GM12878 (cell line): Measurements from ENCODE around the gene MANF. TPM values are rescaled to one million over a fixed set of nuclear protein-coding genes. Genes with fewer than 3 reads are reported as not detected.

ENCODE experiments used
- ATF7 ChIP-seq: fragments of 450-650 bp; IDR thresholded peaks from 2 replicates; pipeline ENCODE4 v1.6.1; 2016; ENCODE audit warnings: low read depth, mild to moderate bottlenecking
- BCL11A ChIP-seq: IDR thresholded peaks from 2 replicates; pipeline ENCODE4 v1.6.1; 2011; ENCODE audit warnings: low read depth, low read length
- E2F8 ChIP-seq: fragments of 450-650 bp; IDR thresholded peaks from 2 replicates; pipeline ENCODE4 v1.6.1; 2018; ENCODE audit warnings: mild to moderate bottlenecking, low read depth, moderate library complexity; ENCODE audit not compliant: partially characterized antibody
- EZH2 ChIP-seq: IDR thresholded peaks from 2 replicates; pipeline ENCODE4 v1.6.1; 2012; ENCODE audit warnings: low read depth, mild to moderate bottlenecking, control low read depth, inconsistent platforms, low read length, borderline replicate concordance; ENCODE audit not compliant: control insufficient read depth
- HDAC6 ChIP-seq: fragments of 200-600 bp; sonication (generic); IDR thresholded peaks from one replicate; pipeline ENCODE4 v1.8.0; 2017; ENCODE audit warnings: antibody characterized with exemption; ENCODE audit not compliant: unreplicated experiment
- HDGF ChIP-seq: fragments of 450-650 bp; IDR thresholded peaks from 2 replicates; pipeline ENCODE4 v1.6.1; 2016; ENCODE audit warnings: antibody characterized with exemption
- HSF1 ChIP-seq: fragments of 150-350 bp; IDR thresholded peaks from 2 replicates; pipeline ENCODE4 v1.6.1; 2014; ENCODE audit warnings: mild to moderate bottlenecking, low read depth, low read length
- IKZF1 ChIP-seq: fragments of 450-650 bp; conservative IDR thresholded peaks from 2 replicates; pipeline ENCODE4 v1.6.1; 2017; ENCODE audit warnings: antibody characterized with exemption, mild to moderate bottlenecking
- JUNB ChIP-seq: IDR thresholded peaks from 2 replicates; pipeline ENCODE4 v1.6.1; 2016; ENCODE audit warnings: antibody characterized with exemption, mild to moderate bottlenecking
- JUND ChIP-seq: IDR thresholded peaks from 2 replicates; pipeline ENCODE4 v1.6.1; 2012; ENCODE audit warnings: low read depth, mild to moderate bottlenecking, low read length, improper control_type of control experiment, moderate library complexity
- KLF5 ChIP-seq: fragments of 450-650 bp; IDR thresholded peaks from 2 replicates; pipeline ENCODE4 v1.6.1; 2014; ENCODE audit warnings: mild to moderate bottlenecking; ENCODE audit not compliant: partially characterized antibody
- MYC ChIP-seq: IDR thresholded peaks from 2 replicates; pipeline ENCODE4 v1.6.1; 2011; ENCODE audit warnings: mild to moderate bottlenecking, low read length, moderate library complexity, inconsistent platforms; ENCODE audit not compliant: insufficient read depth, insufficient replicate concordance, insufficient read length, severe bottlenecking
- NBN ChIP-seq: fragments of 450-650 bp; IDR thresholded peaks from 2 replicates; pipeline ENCODE4 v1.6.1; 2016
- RAD21 ChIP-seq: IDR thresholded peaks from 2 replicates; pipeline ENCODE4 v1.6.1; 2011; ENCODE audit warnings: mild to moderate bottlenecking, low read depth, low read length, moderate library complexity; ENCODE audit not compliant: insufficient read depth
- SIX5 ChIP-seq: IDR thresholded peaks from 2 replicates; pipeline ENCODE4 v1.6.1; 2011; ENCODE audit warnings: mild to moderate bottlenecking, low read depth, low read length, moderate library complexity; ENCODE audit not compliant: severe bottlenecking
- TAF1 ChIP-seq: IDR thresholded peaks from 2 replicates; pipeline ENCODE4 v1.6.1; 2011; ENCODE audit warnings: mild to moderate bottlenecking, low read depth, low read length, borderline replicate concordance
- USF1 ChIP-seq: IDR thresholded peaks from 2 replicates; pipeline ENCODE4 v1.6.1; 2011; ENCODE audit warnings: borderline replicate concordance, low read depth, mild to moderate bottlenecking, moderate library complexity, mixed read lengths, low read length; ENCODE audit not compliant: insufficient read depth; ENCODE audit errors: extremely low read length
- ZNF592 ChIP-seq: fragments of 450-650 bp; IDR thresholded peaks from 2 replicates; pipeline ENCODE4 v1.6.1; 2017; ENCODE audit warnings: mild to moderate bottlenecking, moderate library complexity
- ZSCAN29 ChIP-seq: fragments of 450-650 bp; IDR thresholded peaks from 2 replicates; pipeline ENCODE4 v1.6.1; 2017; ENCODE audit warnings: mild to moderate bottlenecking, moderate library complexity
- ZZZ3 ChIP-seq: IDR thresholded peaks from 2 replicates; pipeline ENCODE4 v1.6.1; 2011; ENCODE audit warnings: low read depth; ENCODE audit not compliant: control insufficient read depth, insufficient read length
- polyA plus RNA-seq, 11 experiments: library from polyadenylated mRNA; depleted of rRNA in 4 of 11; unstranded in 6 of 11; stranded (reverse) in 5 of 11; fragments of >200 nt; fragmentation: Nextera tagmentation in 4 of 11; fragmentation: Illumina TruSeq in 1 of 11; extraction: Ambion mirVana in 4 of 11; extraction: Trizol in 1 of 11; gene quantifications; 1 replicate in 1 of 11; 2 replicates in 10 of 11; pipeline versions ENCODE4 v1.2.1 to v1.2.3, GENCODE V29; 2011 to 2016; ENCODE audit warnings: inconsistent platforms in 2 of 11, missing spikeins in 2 of 11, low read depth in 1 of 11
- total RNA-seq, 4 experiments: library from RNA; depleted of rRNA in 3 of 4; stranded (reverse); fragments of >200 nt in 3 of 4; fragmentation: Illumina TruSeq in 1 of 4; extraction: Trizol in 1 of 4; gene quantifications; 2 replicates each; pipeline versions ENCODE4 v1.2.1 to v1.2.3, GENCODE V29; 2013 to 2021

Gene MANF
- total and polyA plus RNA-seq, 10 of the 15 experiments (the other 5 are each of a cell fraction or from before 2014, with no cell fraction given), result 22.0 to 120 (median 82.9) TPM

GRCh38 chr3:51391075-51391565 is 6.0 kb downstream of the MANF start, which contains the start of gene RBM15B (continued):
- TF ChIP-seq IKZF1 (peak; percentile 70), USF1 (peak; percentile 96), RAD21 (peak; percentile 44; the same call in 1 of the 2 replicates), ZNF592 (no peak), HDAC6 (no peak), SIX5 (peak; percentile 47), BCL11A (no peak), NBN (0 out of 2 replicates have a peak, but pooled peaks have one; percentile 54), JUND (peak; percentile 44; the same call in 1 of the 2 replicates), ZSCAN29 (no peak), JUNB (no peak), HSF1 (no peak; the same call in 1 of the 2 replicates), EZH2 (no peak), ZZZ3 (no peak), KLF5 (no peak), MYC (no peak), E2F8 (no peak), TAF1 (peak; percentile 78; the same call in 1 of the 2 replicates), ATF7 (no peak), HDGF (no peak)
